HEK293 (cell line): ENCODE data around the gene P2RX1.
A peak's percentile ranks its signal among the peaks of the same experiment; 100 is the strongest.

ENCODE experiments used
- CTCF ChIA-PET: fragments of 350-600 bp; formaldehyde crosslinking; extraction: SDS; loops from one replicate; lab custom pipeline; 2021; ENCODE audit warnings: antibody characterized with exemption; lab: Yijun Ruan, JAX
- POLR2A ChIA-PET: fragments of 300-600 bp; formaldehyde crosslinking; extraction: SDS; loops from one replicate; lab custom pipeline; 2020; ENCODE audit warnings: antibody characterized with exemption, inconsistent platforms; lab: Yijun Ruan, JAX
- H3K27ac ChIP-seq: fragments of 200-500 bp; sonication (Bioruptor generic); 2 replicates; pipeline ENCODE4 v1.5.1; 2014; ENCODE audit warnings: low read depth, low read length, control low read depth, inconsistent platforms; ENCODE audit errors: extremely low read depth
- H3K36me3 ChIP-seq, 2 experiments: fragments of 200-500 bp in 1 of 2; sonication (Bioruptor generic) in 1 of 2; 1 replicate in 1 of 2; 2 replicates in 1 of 2; pipeline ENCODE4 v1.5.1; 2014 to 2017; ENCODE audit warnings: inconsistent platforms in 2 of 2, low read length in 2 of 2; ENCODE audit not compliant: control insufficient read depth in 2 of 2, insufficient read depth in 1 of 2
- H3K4me1 ChIP-seq: fragments of 200-500 bp; sonication (Bioruptor generic); 2 replicates; pipeline ENCODE4 v1.5.1; 2014; ENCODE audit warnings: mild to moderate bottlenecking, low read length, inconsistent platforms; ENCODE audit not compliant: control insufficient read depth, insufficient read depth
- H3K4me3 ChIP-seq: 2 replicates; pipeline ENCODE4 v1.5.1; 2011; ENCODE audit warnings: low read depth, mild to moderate bottlenecking, control low read depth, low read length, moderate library complexity
- H3K9me3 ChIP-seq: fragments of 200-500 bp; sonication (Bioruptor generic); 2 replicates; pipeline ENCODE4 v1.5.1; 2014; ENCODE audit warnings: low read depth, low read length, inconsistent platforms; ENCODE audit not compliant: control insufficient read depth, insufficient read depth
- GLIS2 ChIP-seq: fragments of 450-650 bp; formaldehyde crosslinking; IDR thresholded peaks from 2 replicates; pipeline ENCODE4 v1.5.1; 2016; ENCODE audit warnings: missing biosample characterization, missing genetic modification characterization
- OSR2 ChIP-seq: fragments of 450-650 bp; formaldehyde crosslinking; IDR thresholded peaks from 2 replicates; pipeline ENCODE4 v1.5.1; 2016; ENCODE audit warnings: missing biosample characterization, missing genetic modification characterization
- OVOL3 ChIP-seq: fragments of 450-650 bp; formaldehyde crosslinking; IDR thresholded peaks from 2 replicates; pipeline ENCODE4 v1.5.1; 2016; ENCODE audit warnings: missing biosample characterization, missing genetic modification characterization
- SALL2 ChIP-seq: fragments of 450-650 bp; formaldehyde crosslinking; IDR thresholded peaks from 2 replicates; pipeline ENCODE4 v1.5.0; 2017; ENCODE audit warnings: missing biosample characterization, mild to moderate bottlenecking, missing genetic modification characterization, borderline replicate concordance
- ZBTB7A ChIP-seq: fragments of 450-650 bp; formaldehyde crosslinking; IDR thresholded peaks from 2 replicates; pipeline ENCODE4 v1.5.1; 2016; ENCODE audit warnings: low read depth, missing biosample characterization, missing genetic modification characterization
- ZEB2 ChIP-seq: fragments of 450-650 bp; formaldehyde crosslinking; IDR thresholded peaks from 2 replicates; pipeline ENCODE4 v1.5.1; 2016; ENCODE audit warnings: missing biosample characterization, missing genetic modification characterization
- ZNF157 ChIP-seq: fragments of 450-650 bp; formaldehyde crosslinking; IDR thresholded peaks from 2 replicates; pipeline ENCODE4 v1.5.1; 2016; ENCODE audit warnings: missing biosample characterization, missing genetic modification characterization
- ZNF16 ChIP-seq: fragments of 450-650 bp; formaldehyde crosslinking; IDR thresholded peaks from 2 replicates; pipeline ENCODE4 v1.5.1; 2016; ENCODE audit warnings: low read depth, missing biosample characterization, missing genetic modification characterization
- ZNF2 ChIP-seq: fragments of 450-650 bp; formaldehyde crosslinking; IDR thresholded peaks from 2 replicates; pipeline ENCODE4 v1.5.1; 2016; ENCODE audit warnings: missing biosample characterization, missing genetic modification characterization
- ZNF211 ChIP-seq: fragments of 450-650 bp; formaldehyde crosslinking; IDR thresholded peaks from 2 replicates; pipeline ENCODE4 v1.5.1; 2016; ENCODE audit warnings: low read depth, missing biosample characterization, missing genetic modification characterization
- ZNF292 ChIP-seq: fragments of 450-650 bp; formaldehyde crosslinking; IDR thresholded peaks from 2 replicates; pipeline ENCODE4 v1.5.1; 2016; ENCODE audit warnings: low read depth, missing biosample characterization, missing genetic modification characterization, borderline replicate concordance
- ZNF324 ChIP-seq: fragments of 450-650 bp; formaldehyde crosslinking; IDR thresholded peaks from 2 replicates; pipeline ENCODE4 v1.5.1; 2016; ENCODE audit warnings: missing biosample characterization, missing genetic modification characterization
- ZNF335 ChIP-seq: fragments of 450-650 bp; formaldehyde crosslinking; conservative IDR thresholded peaks from 2 replicates; pipeline ENCODE4 v1.5.1; 2016; ENCODE audit warnings: missing biosample characterization, missing genetic modification characterization
- ZNF391 ChIP-seq: fragments of 450-650 bp; formaldehyde crosslinking; IDR thresholded peaks from 2 replicates; pipeline ENCODE4 v1.5.1; 2016; ENCODE audit warnings: low read depth, missing biosample characterization, missing genetic modification characterization, borderline replicate concordance
- ZNF473 ChIP-seq: fragments of 450-650 bp; formaldehyde crosslinking; IDR thresholded peaks from 2 replicates; pipeline ENCODE4 v1.5.1; 2017; ENCODE audit warnings: missing biosample characterization, missing genetic modification characterization
- ZNF624 ChIP-seq: fragments of 450-650 bp; formaldehyde crosslinking; IDR thresholded peaks from 2 replicates; pipeline ENCODE4 v1.5.1; 2017; ENCODE audit warnings: missing biosample characterization, missing genetic modification characterization
- ZNF664 ChIP-seq: fragments of 450-650 bp; formaldehyde crosslinking; IDR thresholded peaks from 2 replicates; pipeline ENCODE4 v1.5.1; 2016; ENCODE audit warnings: missing biosample characterization, missing genetic modification characterization
- ZNF785 ChIP-seq: fragments of 450-650 bp; formaldehyde crosslinking; IDR thresholded peaks from 2 replicates; pipeline ENCODE4 v1.5.1; 2016; ENCODE audit warnings: missing biosample characterization, missing genetic modification characterization
- ZXDB ChIP-seq: fragments of 450-650 bp; formaldehyde crosslinking; IDR thresholded peaks from 2 replicates; pipeline ENCODE4 v1.5.1; 2016; ENCODE audit warnings: missing biosample characterization, missing genetic modification characterization
- TF ChIP-seq, protein P1 (sequence below): fragments of 450-650 bp; formaldehyde crosslinking; IDR thresholded peaks from 2 replicates; pipeline ENCODE4 v1.5.1; 2016; ENCODE audit warnings: missing biosample characterization, missing genetic modification characterization
- TF ChIP-seq, protein P2 (sequence below): fragments of 450-650 bp; formaldehyde crosslinking; IDR thresholded peaks from 2 replicates; pipeline ENCODE4 v1.5.1; 2017; ENCODE audit warnings: missing biosample characterization, missing genetic modification characterization
- TF ChIP-seq, protein P3 (sequence below): fragments of 450-650 bp; formaldehyde crosslinking; IDR thresholded peaks from 2 replicates; pipeline ENCODE4 v1.5.1; 2016; ENCODE audit warnings: missing biosample characterization, missing genetic modification characterization
- TF ChIP-seq, protein P4 (sequence below): fragments of 450-650 bp; formaldehyde crosslinking; IDR thresholded peaks from 2 replicates; pipeline ENCODE4 v1.5.1; 2017; ENCODE audit warnings: missing biosample characterization, missing genetic modification characterization
- TF ChIP-seq, protein P5 (sequence below): fragments of 450-650 bp; formaldehyde crosslinking; IDR thresholded peaks from 2 replicates; pipeline ENCODE4 v1.5.1; 2016; ENCODE audit warnings: missing biosample characterization, missing genetic modification characterization
- TF ChIP-seq, protein P6 (sequence below): fragments of 450-650 bp; formaldehyde crosslinking; IDR thresholded peaks from 2 replicates; pipeline ENCODE4 v1.5.1; 2016; ENCODE audit warnings: missing biosample characterization, missing genetic modification characterization

Gene P2RX1

DNA sequence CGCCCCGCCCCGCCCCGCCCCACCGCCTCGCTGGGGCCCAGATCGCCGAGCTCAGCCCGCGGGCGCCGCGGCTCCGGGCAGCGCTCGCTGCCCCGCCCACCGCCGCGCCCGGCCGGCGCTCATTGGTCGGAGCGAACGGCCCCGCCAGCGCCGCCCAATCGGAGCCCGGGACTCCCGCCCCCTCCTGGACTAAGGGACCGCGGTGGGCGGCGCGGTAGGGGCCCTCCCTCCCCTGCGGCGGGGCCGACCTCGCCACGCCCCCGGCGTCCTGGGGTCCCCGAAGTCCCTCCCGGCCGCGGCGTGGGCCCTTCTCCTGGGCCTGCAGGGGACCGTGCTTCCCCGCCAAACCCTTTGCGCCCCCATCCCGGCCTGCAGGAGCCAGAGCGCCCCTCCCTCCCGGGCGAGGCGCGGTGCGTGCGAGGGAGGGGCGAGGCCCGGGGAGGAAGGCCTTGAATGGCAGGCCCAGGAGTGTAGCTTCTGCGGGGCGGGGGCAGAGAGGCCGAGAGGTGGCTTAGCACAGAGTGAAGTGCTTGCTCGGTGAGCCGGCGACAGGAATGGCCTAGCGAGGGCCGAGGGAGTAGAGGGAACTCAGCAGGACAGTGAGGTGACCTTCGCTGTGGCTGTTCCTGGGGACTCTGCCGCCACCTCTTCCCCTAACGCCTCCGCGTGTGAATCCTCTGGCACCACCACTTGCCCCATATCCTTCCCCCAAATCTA, 23.1 kb downstream of the P2RX1 start, which contains the start of gene CAMKK1 (continued):
- TF ChIP-seq ZNF16 (tag by site-specific recombination) (no peak), ZNF292 (tag by site-specific recombination) (no peak), ZNF664 (tag by site-specific recombination) (no peak), ZNF624 (tag by site-specific recombination) (no peak), ZNF473 (tag by site-specific recombination) (no peak), ZNF157 (tag by site-specific recombination) (no peak), ZBTB7A (tag by site-specific recombination) (peak; percentile 86; the same call in 1 of the 2 replicates), OSR2 (tag by site-specific recombination) (0 out of 2 replicates have a peak, but pooled peaks have one; percentile 46), OVOL3 (tag by site-specific recombination) (no peak), ZEB2 (tag by site-specific recombination) (peak; percentile 75; the same call in 1 of the 2 replicates), ZNF785 (tag by site-specific recombination) (peak; percentile 48; the same call in 1 of the 2 replicates), ZNF211 (tag by site-specific recombination) (no peak)
- TF ChIP-seq, protein P1, sequence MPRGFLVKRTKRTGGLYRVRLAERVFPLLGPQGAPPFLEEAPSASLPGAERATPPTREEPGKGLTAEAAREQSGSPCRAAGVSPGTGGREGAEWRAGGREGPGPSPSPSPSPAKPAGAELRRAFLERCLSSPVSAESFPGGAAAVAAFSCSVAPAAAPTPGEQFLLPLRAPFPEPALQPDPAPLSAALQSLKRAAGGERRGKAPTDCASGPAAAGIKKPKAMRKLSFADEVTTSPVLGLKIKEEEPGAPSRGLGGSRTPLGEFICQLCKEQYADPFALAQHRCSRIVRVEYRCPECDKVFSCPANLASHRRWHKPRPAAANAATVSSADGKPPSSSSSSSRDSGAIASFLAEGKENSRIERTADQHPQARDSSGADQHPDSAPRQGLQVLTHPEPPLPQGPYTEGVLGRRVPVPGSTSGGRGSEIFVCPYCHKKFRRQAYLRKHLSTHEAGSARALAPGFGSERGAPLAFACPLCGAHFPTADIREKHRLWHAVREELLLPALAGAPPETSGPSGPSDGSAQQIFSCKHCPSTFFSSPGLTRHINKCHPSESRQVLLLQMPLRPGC (tag by site-specific recombination), result 0 out of 2 replicates have a peak, but pooled peaks have one; percentile 20
- TF ChIP-seq, protein P2, sequence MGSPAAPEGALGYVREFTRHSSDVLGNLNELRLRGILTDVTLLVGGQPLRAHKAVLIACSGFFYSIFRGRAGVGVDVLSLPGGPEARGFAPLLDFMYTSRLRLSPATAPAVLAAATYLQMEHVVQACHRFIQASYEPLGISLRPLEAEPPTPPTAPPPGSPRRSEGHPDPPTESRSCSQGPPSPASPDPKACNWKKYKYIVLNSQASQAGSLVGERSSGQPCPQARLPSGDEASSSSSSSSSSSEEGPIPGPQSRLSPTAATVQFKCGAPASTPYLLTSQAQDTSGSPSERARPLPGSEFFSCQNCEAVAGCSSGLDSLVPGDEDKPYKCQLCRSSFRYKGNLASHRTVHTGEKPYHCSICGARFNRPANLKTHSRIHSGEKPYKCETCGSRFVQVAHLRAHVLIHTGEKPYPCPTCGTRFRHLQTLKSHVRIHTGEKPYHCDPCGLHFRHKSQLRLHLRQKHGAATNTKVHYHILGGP (tag by site-specific recombination), result no peak

DNA sequence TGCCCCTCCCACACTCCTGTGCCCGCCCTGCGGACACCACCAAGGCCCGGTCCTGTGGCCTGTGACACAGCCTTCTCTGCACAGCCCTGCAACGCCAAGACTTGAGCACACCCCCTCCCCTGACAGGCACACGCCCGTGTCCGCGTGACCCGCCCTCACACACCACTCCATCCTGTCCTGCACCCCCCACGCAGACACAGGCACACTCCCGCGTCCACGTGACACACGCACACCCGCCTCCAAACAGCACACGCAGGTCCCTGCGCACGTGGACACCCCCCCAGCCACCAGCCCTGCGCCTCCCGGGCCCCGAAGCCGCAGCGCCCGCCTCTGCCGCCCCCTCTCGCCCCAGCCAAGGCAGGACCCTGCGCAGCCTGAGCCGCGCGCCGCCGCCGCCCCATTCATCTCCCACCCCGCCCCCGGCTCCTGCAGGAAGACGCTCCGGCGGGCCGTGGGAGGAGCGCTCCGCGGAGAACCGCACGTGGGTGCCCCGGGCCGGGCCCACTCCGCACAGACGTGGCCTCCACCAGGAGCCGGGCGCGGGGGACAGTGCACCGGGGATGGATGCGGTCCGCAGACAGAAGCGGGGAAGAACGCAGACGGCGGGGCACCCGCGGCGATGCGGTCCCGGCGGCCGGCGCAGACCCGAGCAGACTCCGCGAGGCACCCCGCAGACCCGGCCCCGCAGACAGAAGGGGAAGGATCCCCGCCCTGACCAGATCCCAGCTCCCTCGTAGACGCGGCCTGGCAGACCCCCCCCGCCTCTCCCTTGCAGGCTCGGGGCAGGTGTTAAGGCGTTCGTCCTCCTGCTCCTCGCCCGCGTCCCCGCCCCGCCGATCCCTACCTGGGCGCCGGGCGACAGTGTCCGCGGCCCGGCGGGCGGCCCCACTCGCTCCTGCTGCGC, 23.9 kb downstream of the P2RX1 start:
- H3K4me1 ChIP-seq, result peaks cover 42% of the 10 kb centered on the region
- POLR2A ChIA-PET, result interaction anchor here (0.6 to 2.6 kb wide), 7 partner anchors 9 to 165 kb away, joined by 3 to 13 read pairs (median 4); partner anchors contain the start of gene NCBP3
- CTCF ChIA-PET, result interaction anchor here (0.5 to 3.2 kb wide), 10 partner anchors 8 to 1529 kb away, joined by 3 to 20 read pairs (median 4); partner anchors contain the start of genes NCBP3 and P2RX1
- TF ChIP-seq ZNF2 (tag by site-specific recombination) (peak; percentile 47; the same call in 1 of the 2 replicates), ZNF391 (tag by site-specific recombination) (peak; percentile 61; the same call in 1 of the 2 replicates), ZNF335 (peak; percentile 79), SALL2 (tag by site-specific recombination) (no peak), GLIS2 (tag by site-specific recombination) (peak; percentile 98), ZXDB (tag by site-specific recombination) (peak; percentile 63), ZNF324 (tag by site-specific recombination) (peak; percentile 82)
- TF ChIP-seq, protein P3, sequence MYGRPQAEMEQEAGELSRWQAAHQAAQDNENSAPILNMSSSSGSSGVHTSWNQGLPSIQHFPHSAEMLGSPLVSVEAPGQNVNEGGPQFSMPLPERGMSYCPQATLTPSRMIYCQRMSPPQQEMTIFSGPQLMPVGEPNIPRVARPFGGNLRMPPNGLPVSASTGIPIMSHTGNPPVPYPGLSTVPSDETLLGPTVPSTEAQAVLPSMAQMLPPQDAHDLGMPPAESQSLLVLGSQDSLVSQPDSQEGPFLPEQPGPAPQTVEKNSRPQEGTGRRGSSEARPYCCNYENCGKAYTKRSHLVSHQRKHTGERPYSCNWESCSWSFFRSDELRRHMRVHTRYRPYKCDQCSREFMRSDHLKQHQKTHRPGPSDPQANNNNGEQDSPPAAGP (tag by site-specific recombination), result peak; percentile 100
- TF ChIP-seq, protein P4, sequence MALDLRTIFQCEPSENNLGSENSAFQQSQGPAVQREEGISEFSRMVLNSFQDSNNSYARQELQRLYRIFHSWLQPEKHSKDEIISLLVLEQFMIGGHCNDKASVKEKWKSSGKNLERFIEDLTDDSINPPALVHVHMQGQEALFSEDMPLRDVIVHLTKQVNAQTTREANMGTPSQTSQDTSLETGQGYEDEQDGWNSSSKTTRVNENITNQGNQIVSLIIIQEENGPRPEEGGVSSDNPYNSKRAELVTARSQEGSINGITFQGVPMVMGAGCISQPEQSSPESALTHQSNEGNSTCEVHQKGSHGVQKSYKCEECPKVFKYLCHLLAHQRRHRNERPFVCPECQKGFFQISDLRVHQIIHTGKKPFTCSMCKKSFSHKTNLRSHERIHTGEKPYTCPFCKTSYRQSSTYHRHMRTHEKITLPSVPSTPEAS (tag by site-specific recombination), result peak; percentile 43; the same call in 1 of the 2 replicates
- TF ChIP-seq, protein P5, sequence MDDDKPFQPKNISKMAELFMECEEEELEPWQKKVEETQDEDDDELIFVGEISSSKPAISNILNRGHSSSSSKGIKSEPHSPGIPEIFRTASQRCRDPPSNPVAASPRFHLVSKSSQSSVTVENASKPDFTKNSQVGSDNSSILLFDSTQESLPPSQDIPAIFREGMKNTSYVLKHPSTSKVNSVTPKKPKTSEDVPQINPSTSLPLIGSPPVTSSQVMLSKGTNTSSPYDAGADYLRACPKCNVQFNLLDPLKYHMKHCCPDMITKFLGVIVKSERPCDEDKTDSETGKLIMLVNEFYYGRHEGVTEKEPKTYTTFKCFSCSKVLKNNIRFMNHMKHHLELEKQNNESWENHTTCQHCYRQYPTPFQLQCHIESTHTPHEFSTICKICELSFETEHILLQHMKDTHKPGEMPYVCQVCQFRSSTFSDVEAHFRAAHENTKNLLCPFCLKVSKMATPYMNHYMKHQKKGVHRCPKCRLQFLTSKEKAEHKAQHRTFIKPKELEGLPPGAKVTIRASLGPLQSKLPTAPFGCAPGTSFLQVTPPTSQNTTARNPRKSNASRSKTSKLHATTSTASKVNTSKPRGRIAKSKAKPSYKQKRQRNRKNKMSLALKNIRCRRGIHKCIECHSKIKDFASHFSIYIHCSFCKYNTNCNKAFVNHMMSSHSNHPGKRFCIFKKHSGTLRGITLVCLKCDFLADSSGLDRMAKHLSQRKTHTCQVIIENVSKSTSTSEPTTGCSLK (tag by site-specific recombination), result no peak
- TF ChIP-seq, protein P6, sequence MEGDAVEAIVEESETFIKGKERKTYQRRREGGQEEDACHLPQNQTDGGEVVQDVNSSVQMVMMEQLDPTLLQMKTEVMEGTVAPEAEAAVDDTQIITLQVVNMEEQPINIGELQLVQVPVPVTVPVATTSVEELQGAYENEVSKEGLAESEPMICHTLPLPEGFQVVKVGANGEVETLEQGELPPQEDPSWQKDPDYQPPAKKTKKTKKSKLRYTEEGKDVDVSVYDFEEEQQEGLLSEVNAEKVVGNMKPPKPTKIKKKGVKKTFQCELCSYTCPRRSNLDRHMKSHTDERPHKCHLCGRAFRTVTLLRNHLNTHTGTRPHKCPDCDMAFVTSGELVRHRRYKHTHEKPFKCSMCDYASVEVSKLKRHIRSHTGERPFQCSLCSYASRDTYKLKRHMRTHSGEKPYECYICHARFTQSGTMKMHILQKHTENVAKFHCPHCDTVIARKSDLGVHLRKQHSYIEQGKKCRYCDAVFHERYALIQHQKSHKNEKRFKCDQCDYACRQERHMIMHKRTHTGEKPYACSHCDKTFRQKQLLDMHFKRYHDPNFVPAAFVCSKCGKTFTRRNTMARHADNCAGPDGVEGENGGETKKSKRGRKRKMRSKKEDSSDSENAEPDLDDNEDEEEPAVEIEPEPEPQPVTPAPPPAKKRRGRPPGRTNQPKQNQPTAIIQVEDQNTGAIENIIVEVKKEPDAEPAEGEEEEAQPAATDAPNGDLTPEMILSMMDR, result peak; percentile 58; the same call in 1 of the 2 replicates

More for the DNA sequence above, 23.9 kb downstream of the P2RX1 start:
- no peaks in the 10 kb centered on the region for H3K9me3 ChIP-seq
- H3K36me3 ChIP-seq, result no peaks in the 10 kb centered on the region
- H3K27ac ChIP-seq, result peak overlapping the region; percentile 72; the same call in 1 of the 2 replicates
- H3K4me3 ChIP-seq, result peak overlapping the region; percentile 56
